SK-N-MC (cell line): Measurements from ENCODE around the gene HAGHL.

Source experiments
- EZH2 ChIP-seq: fragments of 200-600 bp; sonication (generic); IDR thresholded peaks from one replicate; pipeline ENCODE4 v1.6.1; 2017; ENCODE audit warnings: antibody characterized with exemption
- FOXP2 ChIP-seq: optimal IDR thresholded peaks from 2 replicates; pipeline ENCODE3; 2011; ENCODE audit warnings: mild to moderate bottlenecking, moderate library complexity; ENCODE audit not compliant: insufficient read depth; ENCODE audit errors: extremely low read length, control extremely low read depth
- POLR2AphosphoS5 ChIP-seq: IDR thresholded peaks from 2 replicates; pipeline ENCODE4 v1.6.1; 2012; ENCODE audit warnings: mild to moderate bottlenecking, low read depth, low read length, borderline replicate concordance

DNA sequence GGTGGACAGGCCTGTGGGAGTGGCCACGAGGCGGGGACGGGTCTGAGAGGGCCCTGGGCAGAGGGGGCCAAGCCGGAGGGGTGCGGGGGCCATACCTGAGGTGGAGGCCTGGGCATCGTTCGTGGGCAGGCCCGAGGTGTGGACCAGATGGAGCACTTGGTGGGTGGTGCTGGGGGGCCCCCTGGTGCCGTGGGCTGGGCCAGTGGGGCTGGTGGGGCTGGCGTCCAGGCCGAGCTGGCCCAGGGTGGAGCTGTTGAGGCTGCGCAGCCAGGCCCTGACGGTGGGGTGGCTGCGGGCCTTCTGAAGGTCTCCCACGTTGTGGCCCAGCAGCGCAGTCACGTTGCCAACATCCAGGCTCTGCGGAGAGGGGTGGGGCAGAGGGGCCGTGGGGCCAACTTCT, 43.0 kb downstream of the HAGHL start:
- TF ChIP-seq EZH2 (no peak), POLR2AphosphoS5 (no peak), FOXP2 (no peak)
